ENCODE results near the gene LCN6. TPM values are rescaled to one million over a fixed set of nuclear protein-coding genes. Genes with fewer than 3 reads are reported as not detected.
"Not testable (repeated sequence)": the region's sequence is repeated elsewhere in the genome, so short reads cannot be mapped to it uniquely, and the experiment has no call there.

LCN6 gene
- total RNA-seq, 6 experiments from 2014 or later, result not detected

DNA sequence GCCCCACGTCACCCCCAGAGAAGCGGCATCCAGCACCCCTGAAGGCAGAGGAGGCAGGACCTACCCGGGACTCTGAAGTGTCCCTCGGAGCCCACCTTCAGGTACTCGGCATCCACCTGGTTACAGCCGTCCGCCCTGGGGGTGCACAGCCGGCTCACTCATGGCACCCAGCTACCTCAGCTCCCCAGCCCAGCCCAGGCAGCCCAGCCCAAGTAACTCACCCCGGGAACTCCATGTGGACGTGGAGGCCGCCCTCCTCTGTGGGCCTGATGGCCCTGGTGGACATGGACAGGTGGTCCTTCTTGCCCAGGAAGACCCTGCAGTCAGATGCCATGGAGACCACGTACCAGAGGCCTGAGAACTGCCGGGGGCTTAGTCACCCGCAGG, 15.3 kb upstream of the LCN6 start:
- H3K36me3 Mint-ChIP-seq (ENCODE audit: low read depth), result no peaks in the 10 kb centered on the region
- no peak for TF ChIP-seq CTCF (IDR thresholded peaks at IDR 0.05)
- no peak overlapping the region for H3K4me3 Mint-ChIP-seq
- H3K27ac Mint-ChIP-seq, result no peak overlapping the region
- no peaks in the 10 kb centered on the region for H3K9me3 Mint-ChIP-seq
- peaks cover 9% of the 10 kb centered on the region for H3K27me3 Mint-ChIP-seq (ENCODE audit: insufficient read depth)
- no peak for DNase-seq
- H3K4me1 Mint-ChIP-seq (ENCODE audit: low read depth), result 0 out of 2 replicates have a peak, but pooled peaks cover 6% of the 10 kb centered on the region

- Mint-ChIP-seq H3K4me3 (no peak overlapping the region), H3K4me1 (ENCODE audit: low read depth) (0 out of 2 replicates have a peak, but pooled peaks cover 6% of the 10 kb centered on the region), H3K27me3 (ENCODE audit: insufficient read depth) (peaks cover 9% of the 10 kb centered on the region), H3K36me3 (ENCODE audit: low read depth) (no peaks in the 10 kb centered on the region), H3K27ac (no peak overlapping the region), H3K9me3 (no peaks in the 10 kb centered on the region)
- TF ChIP-seq CTCF (IDR thresholded peaks at IDR 0.05), result no peak
- DNase-seq, result no peak
Observed at GRCh38 chr9:136762915-136763648, 14.8 kb upstream of the LCN6 start.

- Mint-ChIP-seq H3K27ac (no peak overlapping the region), H3K9me3 (no peaks in the 10 kb centered on the region), H3K27me3 (ENCODE audit: insufficient read depth) (peaks cover 10% of the 10 kb centered on the region), H3K36me3 (ENCODE audit: low read depth) (no peaks in the 10 kb centered on the region), H3K4me3 (no peak overlapping the region), H3K4me1 (ENCODE audit: low read depth) (0 out of 2 replicates have a peak, but pooled peaks cover 6% of the 10 kb centered on the region)
- DNase-seq, result no peak
- no peak for TF ChIP-seq CTCF (IDR thresholded peaks at IDR 0.05)
Observed at GRCh38 chr9:136762221-136762691, 13.9 kb upstream of the LCN6 start.

DNA sequence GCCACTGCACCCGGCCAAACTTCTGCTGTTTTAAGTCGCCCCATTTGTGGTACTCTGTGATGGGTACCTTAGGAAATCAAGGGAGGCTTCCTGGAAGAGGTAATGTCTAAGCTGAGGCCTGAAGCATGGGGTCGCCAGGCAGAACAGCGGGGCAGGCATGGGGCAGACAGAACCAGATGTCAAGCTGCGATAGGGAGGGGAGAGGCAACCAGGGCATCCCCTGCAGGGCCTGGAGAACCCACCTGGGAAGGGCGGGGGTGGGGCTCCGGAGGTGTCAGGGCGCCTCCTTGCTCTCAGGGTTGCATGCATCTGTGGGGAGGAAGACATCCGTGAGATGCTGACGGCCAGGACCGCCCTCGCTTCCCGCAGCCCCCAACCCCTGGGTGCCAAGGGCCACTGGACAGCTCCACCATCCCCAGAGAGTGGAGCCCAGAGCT, 13.2 kb upstream of the LCN6 start:
- Mint-ChIP-seq H3K27ac (no peak overlapping the region), H3K9me3 (peaks cover 5% of the 10 kb centered on the region; the same call in 1 of the 2 replicates), H3K4me3 (no peak overlapping the region), H3K4me1 (ENCODE audit: low read depth) (0 out of 2 replicates have a peak, but pooled peaks cover 6% of the 10 kb centered on the region), H3K36me3 (ENCODE audit: low read depth) (no peaks in the 10 kb centered on the region), H3K27me3 (ENCODE audit: insufficient read depth) (peaks cover 6% of the 10 kb centered on the region)
- TF ChIP-seq CTCF (IDR thresholded peaks at IDR 0.05), result no peak
- no peak for DNase-seq

GRCh38 chr9:136760834-136761544, 12.7 kb upstream of the LCN6 start:
- not testable (repeated sequence) for H3K27me3 Mint-ChIP-seq (ENCODE audit: insufficient read depth); H3K4me3 Mint-ChIP-seq; H3K27ac Mint-ChIP-seq; H3K36me3 Mint-ChIP-seq (ENCODE audit: low read depth); H3K4me1 Mint-ChIP-seq (ENCODE audit: low read depth)
- TF ChIP-seq CTCF (IDR thresholded peaks at IDR 0.05), result peak; percentile 75
- peaks cover 11% of the 10 kb centered on the region for H3K9me3 Mint-ChIP-seq
- peak; percentile 70 for DNase-seq

Data from HFFc6 (cell line).